IPS-18c (cell line): ENCODE data around the gene SAMD14.

Experiments used
- H3K4me3 ChIP-seq: 2 replicates; pipeline ENCODE4 v1.7.0; 2013; ENCODE audit warnings: low read depth, mild to moderate bottlenecking, low read length, moderate library complexity; ENCODE audit not compliant: insufficient read depth
- H3K9me3 ChIP-seq: one replicate; pipeline ENCODE4 v1.6.1; 2013; ENCODE audit warnings: mild to moderate bottlenecking, low read length, moderate library complexity; ENCODE audit not compliant: control insufficient read depth, insufficient read depth

SAMD14 gene

DNA sequence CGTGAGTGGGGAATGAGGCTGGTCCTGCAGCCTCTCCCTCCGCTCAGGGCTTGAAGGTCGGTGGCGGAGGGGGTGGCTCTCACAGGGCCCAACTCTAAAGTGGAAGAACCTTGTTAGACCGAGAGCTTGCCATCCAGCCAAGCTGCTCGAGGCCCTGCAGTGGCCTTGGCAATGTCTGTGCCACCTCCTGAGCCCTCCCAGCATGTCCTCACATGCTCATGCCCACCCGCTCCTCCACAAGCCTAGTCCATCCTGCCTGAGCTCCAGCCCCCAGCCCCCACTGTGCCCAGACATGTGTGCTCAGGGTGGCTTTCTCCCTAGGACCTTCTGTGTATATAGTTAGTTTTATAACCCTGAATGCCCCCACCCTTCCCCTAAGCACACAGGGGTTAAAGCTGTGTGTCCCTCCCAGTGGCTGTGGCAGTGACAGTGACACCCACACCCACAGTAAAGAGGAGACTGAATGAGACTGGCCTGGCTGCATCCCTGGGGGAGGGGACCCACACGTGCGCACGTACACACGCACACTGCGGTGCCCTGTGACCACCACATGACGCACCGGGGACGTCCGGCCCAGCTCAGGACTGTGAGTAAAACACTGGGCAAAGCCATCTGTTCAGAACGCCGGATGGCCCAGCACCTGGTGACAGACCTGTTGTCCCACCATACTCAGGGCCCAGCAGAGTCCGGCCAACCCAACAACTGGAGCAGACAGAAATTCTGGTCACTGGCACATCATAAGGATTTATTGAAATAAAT lies 19.2 kb downstream of the SAMD14 start:
- no peak overlapping the region for H3K4me3 ChIP-seq
- H3K9me3 ChIP-seq, result no peaks in the 10 kb centered on the region

DNA sequence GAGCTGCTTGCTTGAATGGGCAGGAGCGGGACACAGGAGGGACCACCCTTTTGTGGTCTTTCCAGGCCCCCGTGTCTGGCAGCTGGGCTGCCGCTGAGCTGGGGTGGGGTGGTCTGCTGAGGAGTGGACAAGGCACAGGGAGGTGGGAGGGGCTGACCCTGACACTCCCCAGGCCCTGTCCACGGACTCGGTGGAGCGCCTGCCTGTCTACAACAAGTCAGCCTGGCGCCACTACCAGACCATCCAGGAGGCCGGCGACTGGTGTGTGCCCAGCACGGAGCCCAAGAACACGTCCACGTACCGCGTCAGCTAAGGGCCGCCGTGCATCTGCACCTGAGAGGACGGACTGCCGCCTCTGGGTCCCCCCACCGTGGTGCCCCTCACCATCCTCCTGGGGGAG lies 20.2 kb downstream of the SAMD14 start:
- Histone ChIP-seq H3K4me3 (no peak overlapping the region), H3K9me3 (no peaks in the 10 kb centered on the region)

GRCh38 chr17:50109207-50109606 lies 20.8 kb downstream of the SAMD14 start:
- H3K9me3 ChIP-seq, result no peaks in the 10 kb centered on the region
- H3K4me3 ChIP-seq, result no peak overlapping the region

GRCh38 chr17:50108556-50108955 lies 21.4 kb downstream of the SAMD14 start:
- H3K4me3 ChIP-seq, result no peak overlapping the region
- no peaks in the 10 kb centered on the region for H3K9me3 ChIP-seq

- H3K9me3 ChIP-seq, result no peaks in the 10 kb centered on the region
- no peak overlapping the region for H3K4me3 ChIP-seq
Observed at GRCh38 chr17:50107790-50108414, 22.1 kb downstream of the SAMD14 start.

- H3K4me3 ChIP-seq, result no peak overlapping the region
- no peaks in the 10 kb centered on the region for H3K9me3 ChIP-seq
Observed at GRCh38 chr17:50106393-50107131, 23.4 kb downstream of the SAMD14 start.

DNA sequence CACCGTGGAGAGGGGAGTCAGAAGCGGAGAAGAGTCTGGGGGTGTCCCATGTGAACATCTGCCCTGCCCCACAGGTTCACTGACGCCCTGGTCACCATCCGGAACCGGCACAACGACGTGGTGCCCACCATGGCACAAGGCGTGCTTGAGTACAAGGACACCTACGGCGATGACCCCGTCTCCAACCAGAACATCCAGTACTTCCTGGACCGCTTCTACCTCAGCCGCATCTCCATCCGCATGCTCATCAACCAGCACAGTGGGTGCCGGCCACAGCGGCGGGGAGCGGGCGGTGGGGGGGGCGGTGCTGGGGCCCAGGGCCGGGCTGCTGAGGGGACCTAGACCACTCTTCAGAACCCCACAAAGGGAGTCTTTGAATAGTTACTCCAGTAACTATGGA lies 24.1 kb downstream of the SAMD14 start:
- Histone ChIP-seq H3K4me3 (no peak overlapping the region), H3K9me3 (no peaks in the 10 kb centered on the region)

- Histone ChIP-seq H3K4me3 (no peak overlapping the region), H3K9me3 (no peaks in the 10 kb centered on the region)
Observed at GRCh38 chr17:50103941-50104340, 26.0 kb downstream of the SAMD14 start.

DNA sequence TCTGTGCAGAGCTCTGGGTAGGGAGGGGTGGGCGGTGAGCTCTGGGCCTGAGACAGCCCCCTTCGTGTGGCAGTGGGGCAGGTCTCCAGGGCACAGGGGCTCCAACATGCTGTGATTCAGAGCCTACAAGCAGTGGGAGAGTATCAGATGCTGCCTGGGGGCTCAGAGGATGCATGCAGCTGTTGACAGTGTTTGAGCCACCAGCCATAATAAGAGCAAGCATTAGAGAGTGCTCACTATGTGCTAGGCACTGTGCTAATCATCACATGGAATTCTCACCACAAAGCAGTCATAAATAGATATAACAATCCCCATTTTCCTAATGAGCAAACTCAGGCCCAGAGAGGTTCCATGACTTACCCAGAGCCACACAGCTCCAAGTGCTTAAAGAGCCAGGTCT lies 26.7 kb downstream of the SAMD14 start:
- H3K4me3 ChIP-seq, result no peak overlapping the region

DNA sequence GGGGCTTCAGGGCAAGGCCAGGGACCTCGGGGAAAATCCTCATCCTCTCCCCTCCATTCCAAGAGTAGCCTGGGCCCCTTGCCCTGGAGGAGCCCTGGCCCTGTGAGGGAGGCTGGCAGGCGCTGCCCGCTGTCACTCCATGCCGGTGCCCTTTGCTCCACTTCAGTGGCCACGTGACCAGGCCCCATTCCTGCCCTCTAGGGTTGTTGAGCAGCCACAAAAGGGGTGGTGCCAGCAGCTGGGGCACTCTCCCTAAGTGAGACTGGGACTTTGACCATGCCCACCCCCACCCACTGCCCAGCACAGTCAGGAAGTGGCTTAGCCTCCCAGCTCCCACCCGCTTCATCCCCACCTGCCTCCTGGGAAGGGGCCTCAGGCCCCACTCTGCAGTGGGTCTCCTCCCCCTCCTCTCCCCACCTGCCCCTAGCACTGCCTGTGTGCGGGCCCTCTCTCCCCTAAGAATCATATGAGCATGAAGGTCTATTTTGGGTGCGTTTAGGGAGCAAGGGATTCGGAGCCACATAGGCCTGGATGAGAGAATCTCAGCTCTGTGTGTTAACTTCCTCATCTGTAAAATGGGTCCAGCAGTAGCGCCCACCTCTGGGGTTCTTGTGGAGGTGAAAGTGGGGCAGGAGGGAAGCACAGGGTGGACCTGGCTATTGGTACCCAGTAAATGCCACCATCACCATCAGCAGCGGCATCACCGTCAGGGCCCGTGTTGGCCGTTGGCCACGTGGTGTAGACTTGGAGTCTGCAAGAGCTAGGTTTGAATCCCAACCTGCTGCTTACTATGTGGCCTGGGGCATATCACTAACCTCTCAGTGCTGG lies 27.6 kb downstream of the SAMD14 start:
- Histone ChIP-seq H3K4me3 (no peak overlapping the region), H3K9me3 (no peaks in the 10 kb centered on the region)

More for the DNA sequence above, 26.7 kb downstream of the SAMD14 start:
- no peaks in the 10 kb centered on the region for H3K9me3 ChIP-seq

DNA sequence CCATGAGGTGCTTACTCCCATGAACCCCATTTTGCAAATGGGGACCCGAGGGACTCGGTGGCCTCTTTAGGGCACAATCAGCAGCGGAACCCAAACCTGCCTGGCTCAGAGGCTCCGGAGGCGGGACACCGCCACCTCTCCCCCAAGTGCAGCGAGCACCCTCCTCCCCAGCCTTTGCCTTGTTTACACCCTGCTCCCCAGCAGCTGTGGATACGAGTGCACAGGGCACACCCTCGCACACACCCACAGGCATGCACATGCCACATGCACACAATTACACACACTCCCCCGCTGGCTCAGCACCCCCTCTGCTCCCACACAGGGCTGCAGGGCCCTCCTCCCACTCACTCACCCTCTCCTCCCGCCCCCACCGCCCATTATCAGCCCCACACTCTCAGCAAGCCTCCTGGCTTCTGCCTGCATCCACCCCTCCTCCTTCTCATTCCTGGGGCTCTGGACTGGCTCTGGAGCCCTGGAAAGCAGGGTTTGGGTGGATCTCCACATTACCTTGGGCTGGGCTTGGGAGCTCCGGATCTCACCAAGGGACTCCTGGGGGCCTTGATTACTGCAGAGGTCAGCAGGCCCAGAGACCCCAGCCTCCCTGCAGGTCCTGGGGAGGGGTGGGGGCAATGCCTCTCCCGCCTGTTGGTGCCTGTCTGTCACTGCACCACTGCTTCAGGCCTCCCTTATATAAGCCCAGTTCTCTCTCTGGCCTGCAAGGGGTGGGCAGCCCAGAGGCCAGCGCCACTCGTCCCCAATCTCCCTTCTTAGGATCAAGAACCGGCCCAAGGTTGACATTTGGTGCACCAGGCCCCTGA lies 28.4 kb downstream of the SAMD14 start:
- Histone ChIP-seq H3K4me3 (no peak overlapping the region), H3K9me3 (no peaks in the 10 kb centered on the region)

DNA sequence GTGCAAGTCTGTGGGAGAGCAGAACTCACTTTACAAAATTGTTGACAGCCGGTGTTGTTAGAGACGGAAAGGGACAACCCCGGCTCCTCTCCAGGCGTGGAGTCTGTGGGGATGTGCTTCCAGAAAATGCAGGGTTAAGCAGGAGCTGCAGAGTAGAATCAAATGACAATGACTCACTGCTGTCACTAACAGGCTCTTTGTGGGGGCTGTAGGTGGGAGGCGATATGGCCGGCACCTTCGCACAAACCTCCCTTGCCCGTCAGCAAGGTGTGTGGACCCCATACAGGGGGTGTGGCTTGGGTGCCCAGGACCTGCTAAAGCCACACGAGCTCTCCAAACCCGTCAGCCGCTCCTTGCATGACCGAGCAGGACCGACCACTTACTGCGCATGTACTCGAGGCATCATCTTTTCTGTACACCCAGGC lies 29.0 kb downstream of the SAMD14 start:
- Histone ChIP-seq H3K9me3 (no peaks in the 10 kb centered on the region), H3K4me3 (no peak overlapping the region)

DNA sequence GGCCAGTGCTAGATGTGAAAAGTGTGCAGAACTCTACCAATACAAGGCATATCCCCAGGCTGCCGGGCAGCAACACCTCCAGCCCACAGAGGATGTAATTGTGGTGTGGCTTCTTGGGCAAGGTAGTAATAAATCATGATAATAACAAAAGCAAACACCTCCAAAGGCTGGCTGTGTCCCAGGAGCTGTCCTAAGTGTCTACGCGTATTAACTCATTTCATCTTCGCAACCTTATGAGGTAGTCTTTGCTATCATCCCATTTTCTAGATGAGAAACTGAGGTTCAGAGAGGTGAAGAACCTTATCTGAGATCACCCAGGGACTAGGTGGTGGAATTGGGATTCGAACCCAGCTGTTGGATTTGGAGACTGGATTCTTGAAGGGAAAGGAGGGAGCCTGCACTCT lies 29.5 kb downstream of the SAMD14 start:
- no peak overlapping the region for H3K4me3 ChIP-seq

GRCh38 chr17:50099003-50099402 lies 31.0 kb downstream of the SAMD14 start:
- Histone ChIP-seq H3K9me3 (no peaks in the 10 kb centered on the region), H3K4me3 (no peak overlapping the region)

More for the DNA sequence above, 29.5 kb downstream of the SAMD14 start:
- H3K9me3 ChIP-seq, result no peaks in the 10 kb centered on the region

DNA sequence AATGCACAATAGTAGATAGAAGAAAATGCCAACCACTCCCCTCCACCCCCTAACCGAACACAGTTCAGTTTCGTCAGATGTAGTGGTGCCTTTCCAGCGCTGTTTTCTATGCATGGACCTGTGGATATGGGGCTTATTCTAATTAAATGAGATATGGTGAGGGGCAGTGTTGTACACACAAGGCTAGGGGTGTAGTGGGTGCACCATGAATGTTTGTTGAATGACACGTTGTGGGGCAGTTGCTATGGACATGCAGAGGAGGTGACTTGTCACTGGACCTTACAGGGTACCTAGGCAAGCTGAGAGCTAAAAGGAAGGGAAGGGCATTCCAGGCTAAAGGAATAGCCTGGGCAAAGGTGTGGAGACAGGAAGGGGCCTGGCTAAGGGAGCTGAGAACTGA lies 31.4 kb downstream of the SAMD14 start:
- H3K4me3 ChIP-seq, result no peak overlapping the region
- no peaks in the 10 kb centered on the region for H3K9me3 ChIP-seq

- Histone ChIP-seq H3K4me3 (no peak overlapping the region), H3K9me3 (no peaks in the 10 kb centered on the region)
Observed at GRCh38 chr17:50097926-50098325, 32.0 kb downstream of the SAMD14 start.

DNA sequence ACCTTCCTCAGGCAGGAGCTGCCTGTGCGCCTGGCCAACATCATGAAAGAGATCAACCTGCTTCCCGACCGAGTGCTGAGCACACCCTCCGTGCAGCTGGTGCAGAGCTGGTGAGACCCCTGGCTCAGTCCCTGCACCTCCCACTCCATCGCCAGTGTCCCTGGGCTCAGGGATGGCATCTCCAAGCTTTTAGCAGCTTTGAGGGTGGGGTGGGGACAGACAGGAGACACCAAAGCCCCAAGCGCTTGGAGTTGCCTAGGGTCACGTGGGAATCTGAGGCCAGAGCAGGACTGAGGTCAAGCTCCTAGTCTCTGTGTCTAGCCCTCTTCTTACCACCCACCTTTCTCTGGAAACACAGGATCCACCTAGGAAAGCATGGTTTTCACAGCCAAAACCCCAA lies 32.5 kb downstream of the SAMD14 start:
- Histone ChIP-seq H3K4me3 (no peak overlapping the region), H3K9me3 (no peaks in the 10 kb centered on the region)
